Neural cell (in vitro differentiated cells): Measurements from ENCODE around the gene ADAMTSL2.

Experiments used
- EP300 ChIP-seq: fragments of 450-650 bp; conservative IDR thresholded peaks from 2 replicates; pipeline ENCODE4 v1.6.1; 2014; ENCODE audit warnings: antibody characterized with exemption, mild to moderate bottlenecking, moderate library complexity; ENCODE audit not compliant: poor library complexity, severe bottlenecking
- EZH2 ChIP-seq: fragments of 200-600, 300-800 bp; shearing (Covaris generic), sonication (generic); IDR thresholded peaks from 2 replicates; pipeline ENCODE4 v1.6.1; 2014; ENCODE audit warnings: antibody characterized with exemption, low read length, borderline replicate concordance, mild to moderate bottlenecking; ENCODE audit not compliant: insufficient read depth, poor library complexity, severe bottlenecking
- MXI1 ChIP-seq: fragments of 450-650 bp; conservative IDR thresholded peaks from 2 replicates; pipeline ENCODE4 v1.6.1; 2014; ENCODE audit warnings: antibody characterized with exemption, mild to moderate bottlenecking; ENCODE audit not compliant: poor library complexity, severe bottlenecking
- POLR2AphosphoS5 ChIP-seq: IDR thresholded peaks from 2 replicates; pipeline ENCODE4 v1.6.1; 2012
- RAD21 ChIP-seq: fragments of 450-650 bp; conservative IDR thresholded peaks from 2 replicates; pipeline ENCODE4 v1.6.1; 2014; ENCODE audit warnings: antibody characterized with exemption, mild to moderate bottlenecking, moderate library complexity
- REST ChIP-seq: IDR thresholded peaks from 2 replicates; pipeline ENCODE4 v1.6.1; 2012; ENCODE audit warnings: borderline replicate concordance
- TF ChIP-seq, protein P1 (sequence below): fragments of 450-650 bp; IDR thresholded peaks from 2 replicates; pipeline ENCODE4 v1.5.1; 2014; ENCODE audit warnings: antibody characterized with exemption, mild to moderate bottlenecking, moderate library complexity; ENCODE audit not compliant: poor library complexity, severe bottlenecking

DNA sequence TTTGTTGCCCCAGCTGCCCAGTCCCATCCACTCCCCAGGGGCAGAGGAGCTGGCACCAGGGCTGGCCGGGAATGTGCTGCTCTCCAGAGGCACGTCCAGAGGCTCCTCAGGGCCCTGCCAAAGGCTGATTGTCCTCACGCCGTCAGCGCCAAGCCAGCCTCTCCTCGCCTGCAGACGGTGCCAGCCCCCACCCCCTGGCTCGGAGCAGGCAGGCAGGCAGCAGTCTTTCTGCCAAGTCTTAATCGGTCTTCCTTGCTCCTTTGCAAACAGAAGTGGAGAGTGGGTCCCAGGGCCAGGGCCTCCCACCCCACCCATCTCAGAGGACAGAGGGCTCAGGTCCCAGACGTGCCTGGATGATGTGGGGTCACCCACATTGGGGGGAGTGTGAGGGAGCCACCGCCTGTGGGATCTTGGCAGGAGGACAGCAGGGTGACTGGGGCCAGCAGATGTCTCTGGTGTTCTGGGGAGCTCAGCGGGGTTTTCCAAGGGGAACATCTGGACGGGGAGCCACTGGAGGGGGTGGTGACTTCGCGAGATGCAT, 38.4 kb downstream of the ADAMTSL2 start:
- TF ChIP-seq RAD21: no peak
- TF ChIP-seq, protein P1, sequence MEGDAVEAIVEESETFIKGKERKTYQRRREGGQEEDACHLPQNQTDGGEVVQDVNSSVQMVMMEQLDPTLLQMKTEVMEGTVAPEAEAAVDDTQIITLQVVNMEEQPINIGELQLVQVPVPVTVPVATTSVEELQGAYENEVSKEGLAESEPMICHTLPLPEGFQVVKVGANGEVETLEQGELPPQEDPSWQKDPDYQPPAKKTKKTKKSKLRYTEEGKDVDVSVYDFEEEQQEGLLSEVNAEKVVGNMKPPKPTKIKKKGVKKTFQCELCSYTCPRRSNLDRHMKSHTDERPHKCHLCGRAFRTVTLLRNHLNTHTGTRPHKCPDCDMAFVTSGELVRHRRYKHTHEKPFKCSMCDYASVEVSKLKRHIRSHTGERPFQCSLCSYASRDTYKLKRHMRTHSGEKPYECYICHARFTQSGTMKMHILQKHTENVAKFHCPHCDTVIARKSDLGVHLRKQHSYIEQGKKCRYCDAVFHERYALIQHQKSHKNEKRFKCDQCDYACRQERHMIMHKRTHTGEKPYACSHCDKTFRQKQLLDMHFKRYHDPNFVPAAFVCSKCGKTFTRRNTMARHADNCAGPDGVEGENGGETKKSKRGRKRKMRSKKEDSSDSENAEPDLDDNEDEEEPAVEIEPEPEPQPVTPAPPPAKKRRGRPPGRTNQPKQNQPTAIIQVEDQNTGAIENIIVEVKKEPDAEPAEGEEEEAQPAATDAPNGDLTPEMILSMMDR: no peak
- no peak for TF ChIP-seq EP300
- TF ChIP-seq EZH2: no peak
- TF ChIP-seq MXI1: no peak
- TF ChIP-seq POLR2AphosphoS5: no peak
- TF ChIP-seq REST: no peak
